HepG2 (cell line): Measurements from ENCODE around the gene PRMT7. TPM values are rescaled to one million over a fixed set of nuclear protein-coding genes. Genes with fewer than 3 reads are reported as not detected.
A peak's percentile ranks its signal among the peaks of the same experiment; 100 is the strongest.

Experiments used
- ATAC-seq: fragments of 200-7000 bp; cut with Tn5 transposase; 3 replicates; pipeline ENCODE4 v1.9.1; 2020; ENCODE audit warnings: mild to moderate bottlenecking, moderate library complexity
- BruUV-seq: library from RNA; stranded (reverse); fragments of 400-500 nt; replicated peaks from 2 replicates; lab custom pipeline; 2021; lab: Mats Ljungman, UMichigan
- CTCF ChIA-PET: fragments of 300-600 bp; formaldehyde crosslinking; extraction: SDS; loops from one replicate; lab custom pipeline; 2021; ENCODE audit warnings: low total read pairs, inconsistent platforms, low intra/inter-chr PET ratio; lab: Yijun Ruan, JAX
- POLR2A ChIA-PET: fragments of 350-600 bp; sonication (Branson Sonifier 250); formaldehyde crosslinking; loops from one replicate; lab custom pipeline; 2020; ENCODE audit warnings: antibody characterized with exemption, inconsistent platforms; lab: Yijun Ruan, JAX
- DNase-seq: peaks from one replicate; pipeline ENCODE4 v3.0.0-alpha.2; 2015; ENCODE audit warnings: low spot score
- FAIRE-seq: peaks from 3 replicates; lab custom pipeline; 2011; peaks lifted over from hg19 to GRCh38; lab: Jason Lieb, UNC
- H2AFZ ChIP-seq: one replicate; pipeline ENCODE4 v1.6.1; 2011; ENCODE audit warnings: low read length, inconsistent platforms
- H3K27ac ChIP-seq: fragments of 300-600 bp; 3 replicates; pipeline ENCODE4 v1.8.0; 2011; ENCODE audit warnings: mixed run types, mild to moderate bottlenecking, mixed read lengths, low read length, inconsistent platforms; ENCODE audit not compliant: insufficient read depth; ENCODE audit errors: extremely low read length
- H3K27me3 ChIP-seq, 2 experiments: fragments of 200-600 bp in 1 of 2; 2 replicates in 1 of 2; 3 replicates in 1 of 2; pipeline versions ENCODE4 v1.6.0 to v1.8.0; 2011; ENCODE audit warnings: low read length in 2 of 2, mild to moderate bottlenecking in 2 of 2, moderate library complexity in 2 of 2, inconsistent platforms in 1 of 2; ENCODE audit not compliant: insufficient read depth in 2 of 2, control insufficient read depth in 1 of 2
- H3K36me3 ChIP-seq, 2 experiments: fragments of 200-600 bp in 1 of 2; replicated peaks in 1 of 2; 2 replicates in 1 of 2; 3 replicates in 1 of 2; pipeline versions ENCODE4 v1.5.1 to v1.8.0; 2011; ENCODE audit warnings: low read length in 2 of 2, inconsistent platforms in 1 of 2; ENCODE audit not compliant: insufficient read depth in 2 of 2, control insufficient read depth in 1 of 2
- H3K4me1 ChIP-seq: 2 replicates; pipeline ENCODE4 v1.5.1; 2012; ENCODE audit warnings: low read length, inconsistent platforms; ENCODE audit not compliant: insufficient read depth
- H3K4me2 ChIP-seq: 2 replicates; pipeline ENCODE4 v1.6.0; 2011; ENCODE audit warnings: low read depth, low read length, inconsistent platforms
- H3K4me3 ChIP-seq, 3 experiments: fragments of 200-600 bp in 1 of 3; sonication (generic), shearing (Covaris generic) in 1 of 3; replicated peaks in 1 of 3; 2 replicates each; pipeline ENCODE4 v1.5.1; 2011 to 2016; ENCODE audit warnings: low read length in 3 of 3, inconsistent platforms in 2 of 3, low read depth in 2 of 3, mild to moderate bottlenecking in 2 of 3, control low read depth in 1 of 3, mixed read lengths in 1 of 3; ENCODE audit not compliant: insufficient read depth in 1 of 3
- H3K79me2 ChIP-seq: one replicate; pipeline ENCODE4 v1.6.1; 2011; ENCODE audit warnings: low read length, inconsistent platforms; ENCODE audit not compliant: insufficient read depth
- H3K9ac ChIP-seq: 2 replicates; pipeline ENCODE4 v1.6.0; 2011; ENCODE audit warnings: mild to moderate bottlenecking, low read depth, low read length, inconsistent platforms; ENCODE audit not compliant: insufficient read depth
- H3K9me3 ChIP-seq: 2 replicates; pipeline ENCODE4 v1.5.1; 2012; ENCODE audit warnings: mild to moderate bottlenecking, low read length
- H4K20me1 ChIP-seq: 2 replicates; pipeline ENCODE4 v1.6.0; 2011; ENCODE audit warnings: inconsistent platforms, mild to moderate bottlenecking, low read length, moderate library complexity; ENCODE audit not compliant: insufficient read depth
- ATM ChIP-seq: fragments of 450-650 bp; IDR thresholded peaks from 2 replicates; pipeline ENCODE4 v1.7.1; 2017; ENCODE audit warnings: mild to moderate bottlenecking, borderline replicate concordance
- HNRNPLL ChIP-seq: fragments of 200-400 bp; formaldehyde crosslinking; IDR thresholded peaks from 2 replicates; pipeline ENCODE4 v1.6.1; 2017; ENCODE audit warnings: mild to moderate bottlenecking, low read depth, low read length; ENCODE audit not compliant: poor library complexity, severe bottlenecking
- PCBP1 ChIP-seq: fragments of 200-400 bp; formaldehyde crosslinking; IDR thresholded peaks from 2 replicates; pipeline ENCODE4 v1.6.1; 2017; ENCODE audit warnings: mild to moderate bottlenecking, low read depth, low read length, borderline replicate concordance
- ZNF225 ChIP-seq: sonication (generic); formaldehyde crosslinking; IDR thresholded peaks from 2 replicates; pipeline ENCODE4 v1.4.0; 2020; ENCODE audit warnings: mild to moderate bottlenecking, missing genetic modification reagents
- WGBS: methylation state at CpG from one replicate; pipeline ENCODE4 v1.1.6; 2017; ENCODE audit warnings: low lambda C conversion rate; 5-methylcytosine and 5-hydroxymethylcytosine counted together
- in situ Hi-C: cut with HindIII; loops from 2 replicates; pipeline ENCODE4 v1.10.0; 2017; ENCODE audit warnings: low pct_unique_long_range_greater_than_20kb; ENCODE audit not compliant: extremely low pct_ligation_motif_present
- intact Hi-C: fragments of 100-400 bp; cut with micrococcal nuclease; formaldehyde crosslinking; loops from one replicate; pipeline ENCODE4 v1.10.0; 2022; ENCODE audit not compliant: unreplicated experiment
- polyA plus RNA-seq, 8 experiments: library from polyadenylated mRNA; depleted of rRNA in 3 of 8; stranded (reverse) in 7 of 8; unstranded in 1 of 8; fragments of >200 nt; fragmentation: Illumina TruSeq in 4 of 8; extraction: Trizol in 4 of 8; gene quantifications; 2 replicates each; pipeline versions ENCODE4 v1.2.1 to v1.2.3, GENCODE V29; 2011 to 2016; ENCODE audit warnings: low read depth in 4 of 8, missing spikeins in 1 of 8, mixed read lengths in 1 of 8; ENCODE audit not compliant: insufficient read depth in 1 of 8
- total RNA-seq, 5 experiments: library from RNA; depleted of rRNA; stranded (reverse); fragments of >200 nt; fragmentation: Illumina TruSeq; extraction: Trizol; gene quantifications; 2 replicates each; pipeline ENCODE4 v1.2.3, GENCODE V29; 2016; ENCODE audit warnings: low read depth in 1 of 5
- TF ChIP-seq, protein P1 (sequence below): fragments of 450-650 bp; IDR thresholded peaks from 2 replicates; pipeline ENCODE4 v1.6.1; 2017; ENCODE audit warnings: mild to moderate bottlenecking
- TF ChIP-seq, protein P2 (sequence below): sonication (generic); formaldehyde crosslinking; IDR thresholded peaks from 2 replicates; pipeline ENCODE4 v1.9.0; 2022; ENCODE audit warnings: missing genetic modification reagents, mild to moderate bottlenecking, borderline replicate concordance

PRMT7 gene
- total and polyA plus RNA-seq, 2 of the 13 experiments (the other 11 are each of a cell fraction or from before 2014, with no cell fraction given): 47.5 to 55.0 TPM

DNA sequence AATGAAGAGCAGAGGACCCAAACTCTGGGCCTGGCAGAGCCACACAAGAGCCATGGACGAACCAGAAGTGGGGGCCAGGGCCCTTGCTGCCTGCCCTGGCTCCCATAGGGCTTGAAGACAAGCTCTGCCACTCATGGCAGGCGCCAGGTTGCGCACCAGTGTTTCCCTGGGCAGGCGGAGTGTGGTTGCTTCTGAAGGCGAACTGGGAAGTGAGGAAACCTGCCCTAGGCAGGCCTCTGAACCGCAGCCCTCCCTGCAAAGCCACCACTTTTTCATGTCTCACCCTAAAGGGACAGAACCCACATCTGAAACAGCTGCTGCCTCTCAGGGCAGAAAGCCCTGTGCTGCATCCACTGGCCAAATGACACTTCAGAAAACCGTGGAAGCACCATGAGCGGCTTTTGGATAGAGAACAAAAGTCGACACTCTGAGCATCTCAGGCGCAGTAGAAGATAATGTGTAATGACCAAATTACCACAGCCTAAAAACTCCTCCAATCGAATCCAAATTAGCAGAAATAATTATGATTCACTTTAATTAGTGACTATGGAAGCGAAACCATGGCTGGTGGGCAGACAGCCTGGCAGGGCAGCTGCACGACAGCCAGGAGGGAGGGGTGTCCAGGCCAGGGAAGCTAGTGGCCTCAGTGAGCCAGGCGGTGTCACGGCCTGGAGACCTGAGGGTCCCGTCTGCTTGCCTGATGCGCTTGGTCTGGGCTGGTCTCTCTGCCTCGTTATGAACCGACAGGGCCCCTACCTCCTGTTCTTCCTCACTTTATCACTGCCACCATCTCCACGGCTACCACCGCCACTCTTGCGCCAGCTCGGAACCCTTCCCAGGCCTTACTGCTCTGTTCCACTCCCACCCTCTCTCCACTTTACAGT, 59.1 kb downstream of the PRMT7 start (continued):
- TF ChIP-seq, protein P1, sequence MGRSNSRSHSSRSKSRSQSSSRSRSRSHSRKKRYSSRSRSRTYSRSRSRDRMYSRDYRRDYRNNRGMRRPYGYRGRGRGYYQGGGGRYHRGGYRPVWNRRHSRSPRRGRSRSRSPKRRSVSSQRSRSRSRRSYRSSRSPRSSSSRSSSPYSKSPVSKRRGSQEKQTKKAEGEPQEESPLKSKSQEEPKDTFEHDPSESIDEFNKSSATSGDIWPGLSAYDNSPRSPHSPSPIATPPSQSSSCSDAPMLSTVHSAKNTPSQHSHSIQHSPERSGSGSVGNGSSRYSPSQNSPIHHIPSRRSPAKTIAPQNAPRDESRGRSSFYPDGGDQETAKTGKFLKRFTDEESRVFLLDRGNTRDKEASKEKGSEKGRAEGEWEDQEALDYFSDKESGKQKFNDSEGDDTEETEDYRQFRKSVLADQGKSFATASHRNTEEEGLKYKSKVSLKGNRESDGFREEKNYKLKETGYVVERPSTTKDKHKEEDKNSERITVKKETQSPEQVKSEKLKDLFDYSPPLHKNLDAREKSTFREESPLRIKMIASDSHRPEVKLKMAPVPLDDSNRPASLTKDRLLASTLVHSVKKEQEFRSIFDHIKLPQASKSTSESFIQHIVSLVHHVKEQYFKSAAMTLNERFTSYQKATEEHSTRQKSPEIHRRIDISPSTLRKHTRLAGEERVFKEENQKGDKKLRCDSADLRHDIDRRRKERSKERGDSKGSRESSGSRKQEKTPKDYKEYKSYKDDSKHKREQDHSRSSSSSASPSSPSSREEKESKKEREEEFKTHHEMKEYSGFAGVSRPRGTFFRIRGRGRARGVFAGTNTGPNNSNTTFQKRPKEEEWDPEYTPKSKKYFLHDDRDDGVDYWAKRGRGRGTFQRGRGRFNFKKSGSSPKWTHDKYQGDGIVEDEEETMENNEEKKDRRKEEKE: no peak
- TF ChIP-seq HNRNPLL: no peak
- TF ChIP-seq ATM: no peak
- TF ChIP-seq PCBP1: no peak

DNA sequence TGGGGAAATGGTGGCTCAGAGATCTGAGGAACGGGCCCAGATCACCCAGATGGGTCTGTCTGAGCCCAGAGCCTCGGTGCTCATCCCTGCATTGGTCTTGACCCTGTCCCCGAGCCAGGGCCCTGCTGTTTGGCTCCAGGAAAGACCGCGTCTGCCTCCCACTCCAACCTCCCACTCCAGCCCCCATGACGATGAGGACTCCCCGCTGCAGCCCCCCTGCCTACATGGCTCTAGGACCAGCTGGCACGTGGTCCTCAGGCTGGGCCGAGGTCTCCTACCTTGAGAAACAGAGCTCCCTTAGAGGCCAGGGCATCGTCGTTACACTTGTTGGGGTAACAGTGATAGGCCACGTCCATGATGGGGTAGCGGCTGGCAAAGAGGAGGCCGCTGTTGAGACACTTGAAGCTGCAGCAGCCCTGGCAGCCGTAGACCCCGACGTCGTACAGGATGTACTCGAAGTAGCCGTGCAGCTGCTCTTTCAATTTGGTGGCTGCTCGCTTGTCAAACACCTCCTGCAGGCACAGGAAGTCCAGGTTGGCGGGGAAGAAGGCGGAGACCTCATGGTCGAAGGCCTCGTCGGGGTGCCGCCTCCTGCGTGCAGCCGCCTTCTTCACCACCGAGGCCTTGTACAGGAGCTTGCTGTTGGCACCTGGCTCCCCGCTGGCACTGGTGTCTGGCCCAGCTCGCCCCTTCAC, 59.9 kb downstream of the PRMT7 start:
- no TSS peak for BruUV-seq
- Histone ChIP-seq H3K9ac (no peak overlapping the region), H3K4me1 (peaks cover 14% of the 10 kb centered on the region), H3K4me2 (no peak overlapping the region), H3K27me3 (peaks cover 9 to 67% of the 10 kb centered on the region in 2 experiments), H2AFZ (no peak overlapping the region), H3K4me3 (no peak overlapping the region), H3K36me3 (no peaks in the 10 kb centered on the region), H3K79me2 (no peaks in the 10 kb centered on the region), H4K20me1 (no peaks in the 10 kb centered on the region), H3K9me3 (no peaks in the 10 kb centered on the region), H3K27ac (no peak overlapping the region)
- ChIA-PET CTCF (no interaction called here), POLR2A (no interaction called here)
- WGBS: 49% methylated on average over 30 of the region's 32 CpGs
- no peak for FAIRE-seq
- in situ Hi-C loops (no loop called here), intact Hi-C loops (no loop called here)
- no peak for ATAC-seq
- DNase-seq: no peak
- TF ChIP-seq, protein P2, sequence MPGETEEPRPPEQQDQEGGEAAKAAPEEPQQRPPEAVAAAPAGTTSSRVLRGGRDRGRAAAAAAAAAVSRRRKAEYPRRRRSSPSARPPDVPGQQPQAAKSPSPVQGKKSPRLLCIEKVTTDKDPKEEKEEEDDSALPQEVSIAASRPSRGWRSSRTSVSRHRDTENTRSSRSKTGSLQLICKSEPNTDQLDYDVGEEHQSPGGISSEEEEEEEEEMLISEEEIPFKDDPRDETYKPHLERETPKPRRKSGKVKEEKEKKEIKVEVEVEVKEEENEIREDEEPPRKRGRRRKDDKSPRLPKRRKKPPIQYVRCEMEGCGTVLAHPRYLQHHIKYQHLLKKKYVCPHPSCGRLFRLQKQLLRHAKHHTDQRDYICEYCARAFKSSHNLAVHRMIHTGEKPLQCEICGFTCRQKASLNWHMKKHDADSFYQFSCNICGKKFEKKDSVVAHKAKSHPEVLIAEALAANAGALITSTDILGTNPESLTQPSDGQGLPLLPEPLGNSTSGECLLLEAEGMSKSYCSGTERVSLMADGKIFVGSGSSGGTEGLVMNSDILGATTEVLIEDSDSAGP (CRISPR knock-in tag): peak; percentile 17; the same call in 1 of the 2 replicates
- no peak for TF ChIP-seq ZNF225
